Stomach (tissue), 4 donors: ENCODE data around the gene CHTOP.

ENCODE experiments used
- EP300 ChIP-seq: sonication (generic); formaldehyde crosslinking; IDR thresholded peaks from one replicate; pipeline ENCODE4 v1.6.1; 2017; ENCODE audit warnings: antibody characterized with exemption
- POLR2A ChIP-seq, 4 donors: fragments of 450-650 bp; IDR thresholded peaks; one replicate each; pipeline ENCODE4 v1.6.1; 2016; ENCODE audit warnings: antibody characterized with exemption in 4 of 4, control low read depth in 2 of 4, mild to moderate bottlenecking in 1 of 4, moderate library complexity in 1 of 4
- POLR2AphosphoS5 ChIP-seq, 3 donors: sonication (generic); formaldehyde crosslinking; IDR thresholded peaks; one replicate each; pipeline ENCODE4 v1.6.1; 2016; ENCODE audit warnings: antibody characterized with exemption in 3 of 3
- TF ChIP-seq, protein P1 (sequence below), 7 experiments: fragments of 450-650 bp in 4 of 7; fragments of 200-600 bp in 3 of 7; sonication (generic) in 3 of 7; IDR thresholded peaks; one replicate each; pipeline ENCODE4 v1.5.1; 2016 to 2019; ENCODE audit warnings: antibody characterized with exemption in 7 of 7, control low read depth in 2 of 7, mild to moderate bottlenecking in 1 of 7

DNA sequence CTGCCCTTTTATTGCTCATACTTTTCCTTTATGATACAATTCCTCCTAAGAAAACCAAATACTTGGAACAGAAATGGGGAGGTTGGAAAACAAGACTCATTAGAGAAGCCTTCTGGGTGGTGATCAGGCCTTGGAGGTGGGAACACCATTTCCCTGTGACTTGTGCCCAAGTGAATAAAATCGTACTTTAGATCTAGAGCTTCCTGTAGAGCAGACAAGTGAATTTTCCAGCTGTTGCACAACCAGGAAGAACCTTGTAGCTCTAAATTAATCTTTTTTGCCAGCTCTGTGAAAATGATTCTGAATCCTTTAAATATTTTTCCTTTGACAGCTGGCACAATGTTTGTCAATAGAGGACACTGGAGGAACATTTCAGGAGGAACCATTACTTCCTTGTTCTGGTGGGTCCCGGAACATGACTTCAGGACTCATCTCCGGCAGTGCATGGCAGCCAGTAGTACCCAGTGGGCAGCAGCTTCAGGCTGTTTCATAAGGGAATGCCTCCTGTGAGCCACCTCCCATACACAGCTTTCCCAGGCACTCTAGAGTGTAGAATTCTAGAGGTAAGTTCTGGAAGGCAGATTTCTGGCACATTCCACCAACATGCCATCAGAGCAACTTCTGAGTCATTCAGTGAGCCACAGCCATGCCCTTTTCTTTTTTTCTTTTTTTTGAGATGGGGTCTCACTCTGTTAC is 19.1 kb downstream of the CHTOP start:
- TF ChIP-seq, protein P1, sequence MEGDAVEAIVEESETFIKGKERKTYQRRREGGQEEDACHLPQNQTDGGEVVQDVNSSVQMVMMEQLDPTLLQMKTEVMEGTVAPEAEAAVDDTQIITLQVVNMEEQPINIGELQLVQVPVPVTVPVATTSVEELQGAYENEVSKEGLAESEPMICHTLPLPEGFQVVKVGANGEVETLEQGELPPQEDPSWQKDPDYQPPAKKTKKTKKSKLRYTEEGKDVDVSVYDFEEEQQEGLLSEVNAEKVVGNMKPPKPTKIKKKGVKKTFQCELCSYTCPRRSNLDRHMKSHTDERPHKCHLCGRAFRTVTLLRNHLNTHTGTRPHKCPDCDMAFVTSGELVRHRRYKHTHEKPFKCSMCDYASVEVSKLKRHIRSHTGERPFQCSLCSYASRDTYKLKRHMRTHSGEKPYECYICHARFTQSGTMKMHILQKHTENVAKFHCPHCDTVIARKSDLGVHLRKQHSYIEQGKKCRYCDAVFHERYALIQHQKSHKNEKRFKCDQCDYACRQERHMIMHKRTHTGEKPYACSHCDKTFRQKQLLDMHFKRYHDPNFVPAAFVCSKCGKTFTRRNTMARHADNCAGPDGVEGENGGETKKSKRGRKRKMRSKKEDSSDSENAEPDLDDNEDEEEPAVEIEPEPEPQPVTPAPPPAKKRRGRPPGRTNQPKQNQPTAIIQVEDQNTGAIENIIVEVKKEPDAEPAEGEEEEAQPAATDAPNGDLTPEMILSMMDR (IDR thresholded peaks at IDR 0.05): no peak
- no peak for TF ChIP-seq EP300
- TF ChIP-seq POLR2A (IDR thresholded peaks at IDR 0.05): no peak
- TF ChIP-seq POLR2AphosphoS5 (IDR thresholded peaks at IDR 0.05): no peak
